ENCODE data around the gene SFN.

The SFN gene

GRCh38 chr1:26909951-26910342 is 47.0 kb downstream of the SFN start:
- peaks cover 53% of the 10 kb centered on the region for H3K4me1 ChIP-seq (ENCODE audit: control insufficient read depth, insufficient read depth, low read length)
- H3K36me3 ChIP-seq (ENCODE audit: control insufficient read depth, insufficient read depth, low read length), result no peaks in the 10 kb centered on the region
- no peak overlapping the region for H3K4me3 ChIP-seq (ENCODE audit: low read length)
- peak overlapping the region; percentile 24 for H3K9ac ChIP-seq (ENCODE audit: low read length)
- no peaks in the 10 kb centered on the region for H3K9me3 ChIP-seq (ENCODE audit: control insufficient read depth, low read length)
- H3K27me3 ChIP-seq (ENCODE audit: control insufficient read depth, insufficient read depth, low read length), result no peaks in the 10 kb centered on the region

DNA sequence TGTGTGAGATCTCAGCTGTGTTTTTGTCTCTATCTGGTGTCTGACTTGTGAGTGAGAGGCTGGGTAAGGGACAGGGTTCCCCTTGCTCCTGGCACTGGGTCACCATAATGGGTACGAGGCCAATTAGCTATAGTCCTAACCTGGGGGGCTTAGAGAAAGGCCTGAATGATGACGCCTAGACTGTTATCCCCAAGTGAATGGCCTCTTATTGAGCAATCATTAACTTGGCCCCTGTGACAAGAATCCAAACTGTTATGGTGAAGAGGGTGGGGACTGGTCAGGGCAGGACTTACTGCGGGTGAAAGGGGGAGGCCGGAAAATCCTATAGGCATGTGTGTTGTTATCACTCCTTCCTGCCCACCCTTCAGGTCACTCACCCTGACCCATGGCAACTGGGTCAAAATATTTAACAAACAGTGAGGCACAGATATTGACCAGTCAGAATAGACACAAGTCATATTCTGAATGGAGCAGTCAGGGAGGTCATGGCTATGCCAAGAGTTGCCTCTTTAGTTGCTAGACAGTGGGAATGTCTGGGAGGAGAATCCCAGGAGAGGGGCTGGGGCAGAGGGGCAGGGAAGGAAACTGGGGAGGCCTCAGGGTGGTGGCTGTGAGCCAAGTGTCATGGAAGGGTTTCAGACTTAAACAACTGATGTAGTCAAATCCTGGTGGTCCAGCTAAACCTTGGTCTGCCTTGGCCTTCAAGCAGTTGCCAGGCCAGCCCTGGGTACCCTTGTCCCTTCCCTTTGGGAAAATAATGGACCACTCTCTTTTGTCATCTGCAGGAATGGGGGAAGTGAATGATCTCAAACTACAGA is 47.6 kb downstream of the SFN start:
- Histone ChIP-seq H3K9me3 (ENCODE audit: control insufficient read depth, low read length) (no peaks in the 10 kb centered on the region), H3K4me3 (ENCODE audit: low read length) (no peak overlapping the region), H3K9ac (ENCODE audit: low read length) (peak overlapping the region; percentile 24), H3K36me3 (ENCODE audit: control insufficient read depth, insufficient read depth, low read length) (no peaks in the 10 kb centered on the region), H3K4me1 (ENCODE audit: control insufficient read depth, insufficient read depth, low read length) (peaks cover 58% of the 10 kb centered on the region), H3K27me3 (ENCODE audit: control insufficient read depth, insufficient read depth, low read length) (no peaks in the 10 kb centered on the region)

DNA sequence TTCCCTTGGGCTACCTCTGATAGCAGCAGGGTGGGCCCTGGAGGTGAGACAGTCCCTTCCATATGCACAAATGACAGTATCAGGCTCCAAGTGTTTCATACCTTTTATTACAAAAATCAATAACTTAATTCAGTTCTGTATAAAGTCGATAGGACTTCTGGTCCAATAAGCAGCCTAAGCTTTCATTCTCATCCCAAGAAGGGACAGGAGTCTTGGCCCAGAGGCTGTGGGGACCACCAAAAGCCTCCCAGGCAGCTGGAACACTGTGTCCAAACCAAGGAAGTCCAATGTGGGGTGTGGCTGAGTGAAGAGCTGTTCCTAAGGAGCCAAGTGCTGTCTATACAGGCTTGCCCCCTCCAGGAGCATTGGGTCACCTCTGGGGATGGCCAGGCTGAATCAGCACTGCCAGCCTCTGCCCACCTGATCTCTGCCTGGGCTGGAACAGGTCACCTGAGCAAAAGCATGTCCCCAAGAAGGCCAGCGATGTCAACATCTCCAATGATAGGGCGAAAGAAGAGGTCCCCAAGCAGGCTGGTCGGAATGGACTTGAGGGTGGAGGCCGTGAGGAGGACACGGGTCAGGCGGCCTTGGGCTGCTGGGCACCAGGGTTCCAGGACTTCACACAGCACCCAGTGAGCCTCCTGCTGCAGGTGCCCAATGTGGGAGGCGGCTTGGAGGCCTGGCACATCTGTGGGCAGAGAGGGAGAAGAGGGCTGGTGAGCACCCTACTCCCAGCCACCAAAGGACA is 48.6 kb downstream of the SFN start:
- H3K9me3 ChIP-seq (ENCODE audit: control insufficient read depth, low read length), result no peaks in the 10 kb centered on the region
- H3K4me3 ChIP-seq (ENCODE audit: low read length), result peak overlapping the region; percentile 67
- H3K4me1 ChIP-seq (ENCODE audit: control insufficient read depth, insufficient read depth, low read length), result peaks cover 59% of the 10 kb centered on the region
- peak overlapping the region; percentile 93 for H3K9ac ChIP-seq (ENCODE audit: low read length)
- no peaks in the 10 kb centered on the region for H3K27me3 ChIP-seq (ENCODE audit: control insufficient read depth, insufficient read depth, low read length)
- H3K36me3 ChIP-seq (ENCODE audit: control insufficient read depth, insufficient read depth, low read length), result no peaks in the 10 kb centered on the region

- H3K4me3 ChIP-seq (ENCODE audit: low read length), result peak overlapping the region; percentile 67
- no peaks in the 10 kb centered on the region for H3K9me3 ChIP-seq (ENCODE audit: control insufficient read depth, low read length)
- H3K36me3 ChIP-seq (ENCODE audit: control insufficient read depth, insufficient read depth, low read length), result no peaks in the 10 kb centered on the region
- H3K9ac ChIP-seq (ENCODE audit: low read length), result peak overlapping the region; percentile 93
- no peaks in the 10 kb centered on the region for H3K27me3 ChIP-seq (ENCODE audit: control insufficient read depth, insufficient read depth, low read length)
- H3K4me1 ChIP-seq (ENCODE audit: control insufficient read depth, insufficient read depth, low read length), result peaks cover 58% of the 10 kb centered on the region
These were observed 49.2 kb downstream of the SFN start for GRCh38 chr1:26912147-26912490.

GRCh38 chr1:26913389-26913753 is 50.4 kb downstream of the SFN start:
- H3K9ac ChIP-seq (ENCODE audit: low read length), result peak overlapping the region; percentile 93
- peaks cover 55% of the 10 kb centered on the region for H3K4me1 ChIP-seq (ENCODE audit: control insufficient read depth, insufficient read depth, low read length)
- H3K36me3 ChIP-seq (ENCODE audit: control insufficient read depth, insufficient read depth, low read length), result no peaks in the 10 kb centered on the region
- H3K27me3 ChIP-seq (ENCODE audit: control insufficient read depth, insufficient read depth, low read length), result no peaks in the 10 kb centered on the region
- H3K9me3 ChIP-seq (ENCODE audit: control insufficient read depth, low read length), result no peaks in the 10 kb centered on the region
- peak overlapping the region; percentile 67 for H3K4me3 ChIP-seq (ENCODE audit: low read length)

All from mucosa of stomach (tissue), 1 donor.